HUES48 (cell line): ENCODE data around the gene DUSP11.
"Not testable (repeated sequence)": the region's sequence is repeated elsewhere in the genome, so short reads cannot be mapped to it uniquely, and the experiment has no call there.

ENCODE experiments used
- H3K27ac ChIP-seq: one replicate; pipeline ENCODE4 v1.7.0; 2013; ENCODE audit warnings: low read depth, low read length, inconsistent platforms
- H3K27me3 ChIP-seq: 2 replicates; pipeline ENCODE4 v1.6.1; 2013; ENCODE audit warnings: mild to moderate bottlenecking, low read length; ENCODE audit not compliant: control insufficient read depth, insufficient read depth
- H3K36me3 ChIP-seq: 2 replicates; pipeline ENCODE4 v1.6.1; 2013; ENCODE audit warnings: low read length; ENCODE audit not compliant: control insufficient read depth, insufficient read depth
- H3K4me1 ChIP-seq: 2 replicates; pipeline ENCODE4 v1.6.1; 2013; ENCODE audit warnings: mild to moderate bottlenecking, low read length; ENCODE audit not compliant: control insufficient read depth, insufficient read depth
- H3K4me3 ChIP-seq: 2 replicates; pipeline ENCODE4 v1.5.1; 2013; ENCODE audit warnings: mild to moderate bottlenecking, low read depth, low read length
- H3K9ac ChIP-seq: 2 replicates; pipeline ENCODE4 v1.6.1; 2013; ENCODE audit warnings: mild to moderate bottlenecking, low read depth, low read length, moderate library complexity
- H3K9me3 ChIP-seq: 2 replicates; pipeline ENCODE4 v1.6.1; 2013; ENCODE audit warnings: low read length; ENCODE audit not compliant: control insufficient read depth, insufficient read depth

The DUSP11 gene

GRCh38 chr2:73821669-73822068 is 41.8 kb upstream of the DUSP11 start:
- Histone ChIP-seq H3K36me3 (no peaks in the 10 kb centered on the region), H3K27ac (no peak overlapping the region), H3K9ac (no peak overlapping the region), H3K4me3 (no peak overlapping the region), H3K4me1 (no peaks in the 10 kb centered on the region), H3K27me3 (peaks cover 8% of the 10 kb centered on the region; the same call in 1 of the 2 replicates), H3K9me3 (no peaks in the 10 kb centered on the region)

DNA sequence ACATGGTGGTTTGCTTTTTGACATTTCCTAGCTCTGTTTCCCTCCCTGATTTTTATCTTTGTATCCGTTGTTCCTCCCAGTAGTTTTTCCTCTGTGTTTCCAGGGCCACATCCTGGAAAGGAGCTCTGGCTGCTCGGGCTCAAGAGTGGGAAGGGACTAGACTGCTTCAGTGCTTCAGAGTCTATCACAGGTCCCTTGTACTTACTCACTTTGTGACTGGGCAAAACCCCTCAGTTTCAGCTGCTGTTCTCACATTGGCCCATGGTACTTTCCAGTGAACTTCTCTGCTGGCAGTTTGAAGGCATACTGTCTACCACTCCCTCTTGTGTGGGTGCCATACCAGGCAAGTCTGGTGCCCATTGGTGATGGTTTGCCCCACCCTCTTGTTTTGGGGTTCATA is 41.3 kb upstream of the DUSP11 start:
- Histone ChIP-seq H3K36me3 (no peaks in the 10 kb centered on the region), H3K4me3 (no peak overlapping the region), H3K27ac (no peak overlapping the region), H3K9me3 (no peaks in the 10 kb centered on the region), H3K9ac (no peak overlapping the region), H3K27me3 (peaks cover 3% of the 10 kb centered on the region; the same call in 1 of the 2 replicates), H3K4me1 (no peaks in the 10 kb centered on the region)

DNA sequence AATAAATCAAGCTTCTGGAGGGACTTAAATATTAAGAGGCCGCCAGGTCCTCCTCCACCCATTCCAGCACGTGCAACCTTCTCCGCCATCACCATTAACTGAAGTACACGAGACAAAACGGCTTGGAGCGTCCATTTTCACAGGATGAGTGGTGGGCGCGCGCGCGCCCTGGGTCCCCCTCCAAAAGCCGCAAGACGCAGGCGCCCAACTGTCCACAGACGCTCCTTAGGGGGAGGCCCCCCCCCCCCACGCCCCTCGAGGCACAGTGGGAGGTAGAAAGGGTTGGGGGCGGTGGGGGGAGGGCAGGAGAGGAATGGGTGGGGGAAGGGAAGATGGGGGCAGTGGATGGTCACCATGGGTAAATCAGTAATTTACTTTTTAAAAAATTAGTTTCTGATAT is 38.4 kb upstream of the DUSP11 start:
- Histone ChIP-seq H3K36me3 (no peaks in the 10 kb centered on the region), H3K9ac (no peak overlapping the region), H3K9me3 (no peaks in the 10 kb centered on the region), H3K27me3 (peaks cover 12% of the 10 kb centered on the region; the same call in 1 of the 2 replicates), H3K4me1 (no peaks in the 10 kb centered on the region), H3K4me3 (no peak overlapping the region), H3K27ac (no peak overlapping the region)

DNA sequence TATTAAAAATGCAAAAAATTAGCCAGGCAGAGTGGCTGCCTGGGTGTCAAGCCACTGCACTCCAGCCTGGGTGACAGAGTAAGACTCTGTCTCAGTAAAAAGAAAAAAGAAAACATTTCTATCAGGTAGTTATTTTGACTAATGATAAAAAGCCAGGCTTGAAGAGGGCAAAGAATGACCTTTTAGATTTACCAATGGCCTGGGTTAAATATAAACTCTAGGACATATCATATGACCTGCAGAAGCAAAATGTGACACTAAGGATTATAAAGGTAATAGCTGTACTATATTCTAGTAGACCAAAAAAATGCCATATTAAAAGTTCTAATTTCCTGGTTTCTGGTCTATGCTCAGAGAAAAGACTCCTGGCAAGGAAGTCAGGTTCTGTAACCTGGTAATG is 32.7 kb upstream of the DUSP11 start:
- Histone ChIP-seq H3K27ac (no peak overlapping the region), H3K27me3 (peaks cover 18% of the 10 kb centered on the region), H3K9ac (no peak overlapping the region), H3K9me3 (no peaks in the 10 kb centered on the region), H3K36me3 (no peaks in the 10 kb centered on the region), H3K4me3 (no peak overlapping the region), H3K4me1 (no peaks in the 10 kb centered on the region)

DNA sequence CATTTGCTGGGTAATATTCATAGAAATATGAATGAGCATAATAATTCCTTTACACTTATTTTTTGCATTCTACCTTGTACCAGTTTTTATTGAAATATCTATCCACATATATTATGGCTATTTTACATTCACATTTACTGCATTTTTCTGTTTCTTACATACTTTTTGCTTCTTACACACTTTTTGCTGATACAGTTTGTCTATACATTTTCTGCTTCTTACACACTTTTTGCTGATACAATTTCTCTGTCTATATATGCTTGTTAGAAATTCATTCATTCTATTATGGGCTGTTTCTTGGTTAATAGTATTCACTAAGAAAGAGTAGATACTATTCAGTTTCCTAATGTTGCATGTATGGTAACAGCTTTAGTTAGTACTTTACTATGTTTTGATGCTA is 32.0 kb upstream of the DUSP11 start:
- Histone ChIP-seq H3K4me3 (no peak overlapping the region), H3K27me3 (peaks cover 18% of the 10 kb centered on the region), H3K9ac (no peak overlapping the region)

GRCh38 chr2:73783883-73784282 is 4.0 kb upstream of the DUSP11 start, which contains the start of gene C2orf78:
Gene C2orf78, plus strand, starts transcription at chr2:73784183. Its CDS starts 127 bp downstream, at chr2:73784310.
- not testable (repeated sequence) for H3K4me1 ChIP-seq, H3K36me3 ChIP-seq, H3K9ac ChIP-seq, H3K4me3 ChIP-seq, H3K9me3 ChIP-seq, H3K27me3 ChIP-seq, H3K27ac ChIP-seq

More for the DNA sequence above, 32.0 kb upstream of the DUSP11 start:
- Histone ChIP-seq H3K27ac (no peak overlapping the region), H3K9me3 (no peaks in the 10 kb centered on the region), H3K4me1 (no peaks in the 10 kb centered on the region), H3K36me3 (no peaks in the 10 kb centered on the region)

DNA sequence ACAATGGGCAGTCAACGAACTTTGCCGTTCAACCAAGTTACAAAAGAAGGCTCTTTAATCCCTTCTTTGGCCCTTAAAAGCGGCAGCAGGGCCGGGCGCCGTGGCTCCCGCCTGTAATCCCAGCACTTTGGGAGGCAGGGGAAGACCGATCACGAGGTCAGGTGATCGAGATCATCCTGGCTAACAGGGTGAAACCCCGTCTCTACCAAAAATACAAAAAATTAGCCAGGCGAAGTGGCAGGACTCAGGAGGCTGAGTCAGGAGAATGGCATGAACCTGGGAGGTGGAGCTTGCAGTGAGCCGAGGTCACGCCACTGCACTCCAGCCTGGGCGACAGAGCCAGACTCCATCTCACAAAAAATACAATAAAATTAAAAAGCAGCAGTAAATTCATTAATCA is 3.5 kb upstream of the DUSP11 start:
- not testable (repeated sequence) for H3K27ac ChIP-seq, H3K27me3 ChIP-seq, H3K36me3 ChIP-seq, H3K9ac ChIP-seq, H3K4me1 ChIP-seq, H3K4me3 ChIP-seq, H3K9me3 ChIP-seq

DNA sequence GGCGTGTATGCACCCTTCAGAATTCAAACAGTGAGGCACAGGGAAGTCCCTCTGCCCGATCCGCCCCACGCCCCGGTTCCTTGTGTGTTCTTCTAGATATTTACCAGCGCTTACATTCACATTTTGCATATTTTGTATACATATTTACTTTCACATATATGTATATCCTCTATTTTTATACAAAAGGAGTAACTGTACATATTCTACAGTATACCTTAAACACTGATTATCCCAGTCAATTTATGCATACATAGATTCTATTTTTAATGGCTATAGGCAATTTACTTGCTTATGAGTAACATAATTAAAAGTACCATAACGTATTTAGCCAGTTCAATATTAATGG is 307 bp upstream of the DUSP11 start:
- H3K9me3 ChIP-seq, result no peaks in the 10 kb centered on the region
- H3K27ac ChIP-seq, result no peak overlapping the region
- no peaks in the 10 kb centered on the region for H3K27me3 ChIP-seq
- no peak overlapping the region for H3K9ac ChIP-seq
- H3K4me3 ChIP-seq, result peak overlapping the region; percentile 87; the same call in 1 of the 2 replicates
- H3K36me3 ChIP-seq, result peaks cover 21% of the 10 kb centered on the region
- 0 out of 2 replicates have a peak, but pooled peaks cover 3% of the 10 kb centered on the region for H3K4me1 ChIP-seq

GRCh38 chr2:73778867-73779466 is 936 bp downstream of the DUSP11 start:
- not testable (repeated sequence) for H3K27ac ChIP-seq, H3K4me1 ChIP-seq, H3K27me3 ChIP-seq, H3K9me3 ChIP-seq
- Histone ChIP-seq H3K9ac (peak overlapping the region; percentile 92), H3K36me3 (peaks cover 33% of the 10 kb centered on the region), H3K4me3 (peak overlapping the region; percentile 87)

- Histone ChIP-seq H3K4me1 (0 out of 2 replicates have a peak, but pooled peaks cover 3% of the 10 kb centered on the region), H3K9me3 (no peaks in the 10 kb centered on the region), H3K4me3 (no peak overlapping the region), H3K36me3 (peaks cover 53% of the 10 kb centered on the region), H3K27ac (no peak overlapping the region), H3K9ac (no peak overlapping the region), H3K27me3 (no peaks in the 10 kb centered on the region)
Measured at GRCh38 chr2:73776869-73777519, 2.9 kb downstream of the DUSP11 start.

DNA sequence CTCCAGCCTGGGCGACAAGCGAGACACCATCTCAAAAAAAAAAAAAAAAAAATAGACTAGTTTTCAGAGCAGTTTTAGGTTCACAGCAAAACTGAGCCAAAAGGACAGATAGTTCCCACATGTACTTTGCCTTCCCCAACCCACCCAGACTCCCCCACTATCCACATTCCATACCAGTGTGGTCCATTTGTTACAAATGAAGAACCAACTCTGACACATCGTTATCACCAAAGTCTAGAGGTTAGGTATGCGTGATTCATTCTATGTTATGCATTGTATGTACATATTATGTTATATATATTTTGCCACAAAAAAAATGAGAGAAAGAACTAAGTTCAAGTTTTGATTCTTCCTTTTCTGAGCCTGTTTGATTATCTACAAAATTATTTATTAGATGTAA is 3.5 kb downstream of the DUSP11 start:
- no peaks in the 10 kb centered on the region for H3K27me3 ChIP-seq
- H3K27ac ChIP-seq, result no peak overlapping the region
- no peak overlapping the region for H3K9ac ChIP-seq
- H3K36me3 ChIP-seq, result peaks cover 54% of the 10 kb centered on the region
- no peak overlapping the region for H3K4me3 ChIP-seq
- H3K4me1 ChIP-seq, result 0 out of 2 replicates have a peak, but pooled peaks cover 3% of the 10 kb centered on the region
- H3K9me3 ChIP-seq, result no peaks in the 10 kb centered on the region
